Peyer's patch (tissue), 4 donors: ENCODE data around the gene SYNE1. TPM values are rescaled to one million over a fixed set of nuclear protein-coding genes. Genes with fewer than 3 reads are reported as not detected.
"Not testable (repeated sequence)": the region's sequence is repeated elsewhere in the genome, so short reads cannot be mapped to it uniquely, and the experiment has no call there.

Experiments
- DNase-seq, 3 donors: peaks; one replicate each; pipeline ENCODE4 v3.0.0-alpha.2; 2017 to 2019
- H3K27ac ChIP-seq, 4 donors: fragments of 200-600 bp; sonication (generic); one replicate each; pipeline ENCODE4 v1.5.1; 2016 to 2019
- H3K27me3 ChIP-seq, 2 donors: fragments of 200-600 bp; sonication (generic); one replicate each; pipeline ENCODE4 v1.5.1; 2019
- H3K36me3 ChIP-seq, 3 donors: fragments of 200-600 bp; sonication (generic); one replicate each; pipeline ENCODE4 v1.5.1; 2016 to 2019
- H3K4me1 ChIP-seq, 4 donors: fragments of 200-600 bp; sonication (generic); one replicate each; pipeline ENCODE4 v1.5.1; 2016 to 2019
- H3K4me3 ChIP-seq, 4 donors: fragments of 200-600 bp; sonication (generic); 1 replicate in 3 of 4; 2 replicates in 1 of 4; pipeline ENCODE4 v1.5.1; 2016 to 2019; ENCODE audit warnings: mild to moderate bottlenecking in 1 of 4
- H3K9me3 ChIP-seq, 4 donors: fragments of 200-600 bp; sonication (generic); one replicate each; pipeline ENCODE4 v1.5.1; 2016 to 2019; ENCODE audit warnings: mild to moderate bottlenecking in 1 of 4
- CTCF ChIP-seq, 6 experiments: fragments of 450-650 bp in 4 of 6; fragments of 200-600 bp in 2 of 6; sonication (generic) in 1 of 6; IDR thresholded peaks; one replicate each; pipeline ENCODE4 v1.5.1; 2017 to 2019; ENCODE audit warnings: antibody characterized with exemption in 6 of 6, mild to moderate bottlenecking in 3 of 6, moderate library complexity in 1 of 6
- POLR2A ChIP-seq, 2 donors: fragments of 450-650 bp; IDR thresholded peaks; one replicate each; pipeline ENCODE4 v1.5.1; 2017; ENCODE audit warnings: antibody characterized with exemption in 2 of 2, mild to moderate bottlenecking in 2 of 2, moderate library complexity in 2 of 2
- total RNA-seq, 4 donors: library from RNA; depleted of rRNA; stranded (reverse); fragments of >200 nt; gene quantifications; one replicate each; pipeline ENCODE4 v1.1.0, GENCODE V29; 2016

The SYNE1 gene
- total RNA-seq, 4 donors from 2014 or later, result 23.1 to 245 (median 34.8) TPM

- no peaks in the 10 kb centered on the region for H3K36me3 ChIP-seq
- TF ChIP-seq CTCF (IDR thresholded peaks at IDR 0.05), result no peak
- no peak for TF ChIP-seq POLR2A (IDR thresholded peaks at IDR 0.05)
- H3K9me3 ChIP-seq, result no peaks in the 10 kb centered on the region
- no peak for DNase-seq
- no peaks in the 10 kb centered on the region for H3K27me3 ChIP-seq
- H3K4me1 ChIP-seq, result no peaks in the 10 kb centered on the region
- no peak overlapping the region for H3K4me3 ChIP-seq
- no peak overlapping the region for H3K27ac ChIP-seq
Measured at GRCh38 chr6:152532556-152533422, 104.4 kb downstream of the SYNE1 start.

GRCh38 chr6:152531659-152532058 lies 105.5 kb downstream of the SYNE1 start:
- Histone ChIP-seq H3K4me1 (no peaks in the 10 kb centered on the region), H3K27me3 (no peaks in the 10 kb centered on the region), H3K36me3 (no peaks in the 10 kb centered on the region), H3K27ac (no peak overlapping the region), H3K4me3 (no peak overlapping the region), H3K9me3 (no peaks in the 10 kb centered on the region)
- TF ChIP-seq POLR2A (IDR thresholded peaks at IDR 0.05), result no peak
- no peak for TF ChIP-seq CTCF (IDR thresholded peaks at IDR 0.05)
- DNase-seq, result no peak

- no peaks in the 10 kb centered on the region for H3K36me3 ChIP-seq
- H3K9me3 ChIP-seq, result no peaks in the 10 kb centered on the region
- no peaks in the 10 kb centered on the region for H3K27me3 ChIP-seq
- no peaks in the 10 kb centered on the region for H3K4me1 ChIP-seq
- no peak overlapping the region for H3K4me3 ChIP-seq
- DNase-seq, result no peak
- no peak overlapping the region for H3K27ac ChIP-seq
- TF ChIP-seq CTCF (IDR thresholded peaks at IDR 0.05) (no peak), POLR2A (IDR thresholded peaks at IDR 0.05) (no peak)
Measured at GRCh38 chr6:152529369-152529768, 107.8 kb downstream of the SYNE1 start.

- not testable (repeated sequence) for H3K9me3 ChIP-seq, H3K4me1 ChIP-seq
Measured at GRCh38 chr6:152514120-152514519, 123.0 kb downstream of the SYNE1 start.

GRCh38 chr6:152509916-152510315 lies 127.2 kb downstream of the SYNE1 start:
- TF ChIP-seq CTCF (IDR thresholded peaks at IDR 0.05), result no peak
- TF ChIP-seq POLR2A (IDR thresholded peaks at IDR 0.05), result no peak
- DNase-seq, result no peak
- Histone ChIP-seq H3K4me1 (no peaks in the 10 kb centered on the region), H3K4me3 (no peak overlapping the region), H3K27me3 (no peaks in the 10 kb centered on the region), H3K36me3 (no peaks in the 10 kb centered on the region), H3K27ac (no peak overlapping the region), H3K9me3 (no peaks in the 10 kb centered on the region)

More at GRCh38 chr6:152514120-152514519, 123.0 kb downstream of the SYNE1 start:
- H3K27ac ChIP-seq, H3K36me3 ChIP-seq, H3K4me3 ChIP-seq, H3K27me3 ChIP-seq, DNase-seq: not testable (repeated sequence)

- H3K36me3 ChIP-seq, result no peaks in the 10 kb centered on the region
- no peaks in the 10 kb centered on the region for H3K9me3 ChIP-seq
- H3K27ac ChIP-seq, result no peak overlapping the region
- H3K27me3 ChIP-seq, result no peaks in the 10 kb centered on the region
- TF ChIP-seq POLR2A (IDR thresholded peaks at IDR 0.05) (no peak), CTCF (IDR thresholded peaks at IDR 0.05) (no peak)
- no peak overlapping the region for H3K4me3 ChIP-seq
- no peak for DNase-seq
- no peaks in the 10 kb centered on the region for H3K4me1 ChIP-seq
Measured at GRCh38 chr6:152508477-152508876, 128.7 kb downstream of the SYNE1 start.
